ENCODE data around the gene ADAMTS2.

- TF ChIP-seq, protein P1, sequence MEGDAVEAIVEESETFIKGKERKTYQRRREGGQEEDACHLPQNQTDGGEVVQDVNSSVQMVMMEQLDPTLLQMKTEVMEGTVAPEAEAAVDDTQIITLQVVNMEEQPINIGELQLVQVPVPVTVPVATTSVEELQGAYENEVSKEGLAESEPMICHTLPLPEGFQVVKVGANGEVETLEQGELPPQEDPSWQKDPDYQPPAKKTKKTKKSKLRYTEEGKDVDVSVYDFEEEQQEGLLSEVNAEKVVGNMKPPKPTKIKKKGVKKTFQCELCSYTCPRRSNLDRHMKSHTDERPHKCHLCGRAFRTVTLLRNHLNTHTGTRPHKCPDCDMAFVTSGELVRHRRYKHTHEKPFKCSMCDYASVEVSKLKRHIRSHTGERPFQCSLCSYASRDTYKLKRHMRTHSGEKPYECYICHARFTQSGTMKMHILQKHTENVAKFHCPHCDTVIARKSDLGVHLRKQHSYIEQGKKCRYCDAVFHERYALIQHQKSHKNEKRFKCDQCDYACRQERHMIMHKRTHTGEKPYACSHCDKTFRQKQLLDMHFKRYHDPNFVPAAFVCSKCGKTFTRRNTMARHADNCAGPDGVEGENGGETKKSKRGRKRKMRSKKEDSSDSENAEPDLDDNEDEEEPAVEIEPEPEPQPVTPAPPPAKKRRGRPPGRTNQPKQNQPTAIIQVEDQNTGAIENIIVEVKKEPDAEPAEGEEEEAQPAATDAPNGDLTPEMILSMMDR (IDR thresholded peaks at IDR 0.05): no peak
- no peak for TF ChIP-seq POLR2A (IDR thresholded peaks at IDR 0.05)
- TF ChIP-seq EP300 (IDR thresholded peaks at IDR 0.05; ENCODE audit: low read depth): no peak
- no peak for TF ChIP-seq POLR2AphosphoS5 (IDR thresholded peaks at IDR 0.05)
These were observed 173.2 kb downstream of the ADAMTS2 start for GRCh38 chr5:179171816-179172745.

Measured in transverse colon (tissue), 4 donors.